ENCODE results near the gene MCCC1. TPM values are rescaled to one million over a fixed set of nuclear protein-coding genes. Genes with fewer than 3 reads are reported as not detected.
"Not testable (repeated sequence)": the region's sequence is repeated elsewhere in the genome, so short reads cannot be mapped to it uniquely, and the experiment has no call there.

MCCC1 gene
- total RNA-seq, 1 donor from 2014 or later, result 36.2 TPM

GRCh38 chr3:183044547-183045229, 54.6 kb downstream of the MCCC1 start:
- no peak for DNase-seq

DNA sequence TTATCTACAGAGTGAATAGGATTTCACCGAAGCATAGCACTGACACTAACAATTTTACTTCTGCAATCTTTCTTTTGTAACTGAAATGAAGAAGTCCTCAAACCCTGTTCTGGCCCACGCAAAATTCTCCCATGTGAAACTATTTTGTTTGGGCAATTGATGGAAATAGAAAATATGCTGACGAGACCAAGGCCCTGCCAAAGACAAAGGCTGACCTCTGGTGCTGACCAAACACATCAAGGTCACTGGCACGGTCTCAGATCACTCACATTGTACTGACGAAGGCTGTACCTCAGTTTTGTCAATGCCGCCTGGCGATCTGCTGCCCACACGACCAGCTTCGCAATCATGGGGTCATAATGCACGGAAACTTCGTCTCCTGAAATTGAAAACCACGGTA, 60.5 kb downstream of the MCCC1 start:
- no peak for DNase-seq

GRCh38 chr3:183038221-183038620, 61.1 kb downstream of the MCCC1 start:
- no peak for DNase-seq

GRCh38 chr3:183033746-183034145, 65.5 kb downstream of the MCCC1 start:
- no peak for DNase-seq

GRCh38 chr3:183032880-183033555, 66.3 kb downstream of the MCCC1 start:
- no peak for DNase-seq

DNA sequence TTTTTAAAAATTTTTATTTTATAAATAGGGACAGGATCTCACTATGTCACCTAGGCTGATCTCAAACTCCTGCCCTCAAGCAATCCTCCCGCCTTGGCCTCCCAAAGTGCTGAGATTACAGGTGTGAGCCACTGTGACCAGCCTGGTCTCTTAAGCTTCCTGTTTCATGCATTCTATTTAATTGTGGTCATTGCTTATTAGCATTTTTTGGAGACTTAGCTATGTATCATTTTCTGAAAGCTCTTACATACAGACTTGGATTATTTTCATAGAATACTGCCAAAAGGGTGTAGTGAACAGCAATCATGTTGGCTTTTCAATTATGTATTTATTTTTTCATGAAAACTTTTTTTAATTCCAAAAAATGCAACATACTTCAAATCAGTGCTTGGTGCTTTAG, 67.5 kb downstream of the MCCC1 start:
- no peak for DNase-seq

- no peak for DNase-seq
Observed at GRCh38 chr3:183028416-183028815, 70.9 kb downstream of the MCCC1 start.

DNA sequence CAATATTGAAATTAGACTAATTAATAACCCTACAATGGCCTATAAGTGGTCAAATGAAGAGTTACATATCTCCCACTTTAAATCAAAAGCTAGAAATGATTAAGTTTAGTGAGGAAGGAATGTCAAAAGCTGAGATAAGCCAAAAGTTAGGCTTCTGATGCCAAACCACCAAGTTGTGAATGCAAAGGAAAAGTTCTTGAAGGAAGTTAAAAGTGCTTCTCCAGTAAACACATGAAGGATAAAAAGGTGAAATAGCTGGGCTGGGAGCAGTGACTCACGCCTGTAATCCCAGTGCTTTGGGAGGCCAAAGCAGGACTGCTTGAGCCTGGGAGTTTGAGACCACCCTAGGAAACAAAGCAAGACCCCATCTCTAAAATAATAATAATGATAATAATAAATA, 72.0 kb downstream of the MCCC1 start:
- DNase-seq, result no peak

DNA sequence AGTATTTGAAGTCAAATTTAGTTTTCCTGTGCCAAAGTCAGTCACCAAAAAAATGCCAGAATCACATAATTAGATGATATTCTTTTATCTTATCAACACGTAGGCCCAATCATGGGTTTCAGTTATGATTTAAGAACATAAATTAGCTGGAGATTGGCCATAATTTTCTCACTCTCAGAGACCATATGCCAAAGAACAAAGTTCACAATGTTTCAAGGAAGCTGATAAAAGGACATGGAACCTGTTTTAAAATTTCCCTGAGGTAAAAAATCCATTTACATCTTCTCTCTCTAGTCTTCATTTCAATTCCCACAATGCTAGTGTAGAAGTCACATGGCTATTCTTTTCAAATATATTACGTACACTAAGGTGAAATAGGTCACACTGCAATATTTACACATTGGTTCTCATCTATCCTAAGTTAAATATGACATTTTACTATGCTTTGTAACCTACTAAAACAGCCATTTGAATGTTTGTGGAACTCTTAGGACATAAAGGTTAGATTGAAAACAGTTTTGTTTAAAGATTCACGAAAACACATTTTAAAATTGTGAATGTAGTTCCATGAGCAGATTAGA, 76.3 kb downstream of the MCCC1 start:
- no peak for DNase-seq

GRCh38 chr3:183018421-183019192, 80.7 kb downstream of the MCCC1 start:
- no peak for DNase-seq

DNA sequence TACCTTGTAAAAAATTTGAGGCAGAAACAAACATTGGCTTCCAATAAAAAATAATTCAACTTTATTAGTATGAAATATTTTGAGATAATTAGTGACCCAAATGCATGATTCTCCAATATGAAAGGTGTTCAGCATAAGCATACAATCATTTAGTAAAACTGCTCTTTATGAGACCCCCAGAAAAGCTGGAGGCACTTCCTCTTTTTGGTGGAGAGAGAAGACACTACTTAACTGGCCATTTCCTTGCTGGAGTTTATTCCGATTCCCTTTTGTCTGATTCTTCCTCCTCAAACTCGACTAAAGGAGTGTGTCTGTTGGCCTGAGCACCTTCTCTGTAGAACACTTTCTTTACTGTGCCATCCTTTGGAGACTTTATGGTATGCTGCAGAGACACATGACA, 84.1 kb downstream of the MCCC1 start:
- DNase-seq, result no peak

DNA sequence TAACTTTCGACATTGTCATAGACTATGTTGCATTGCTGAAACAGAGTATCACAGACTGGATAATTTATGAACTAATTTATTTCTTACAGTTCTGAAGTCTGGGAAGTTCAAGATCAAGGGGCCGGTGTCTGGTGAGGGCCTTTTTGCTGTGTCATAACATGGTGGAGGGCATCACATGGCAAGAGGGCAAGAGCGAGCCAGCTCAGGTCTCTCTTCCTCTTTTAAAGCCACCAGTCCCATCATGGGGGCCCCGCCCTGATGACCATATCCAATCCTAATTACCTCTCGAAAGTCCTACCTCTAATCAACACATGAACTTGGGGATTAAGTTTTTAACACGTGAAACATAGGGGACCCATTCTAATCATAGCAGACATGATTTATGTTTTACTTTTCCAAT, 85.4 kb downstream of the MCCC1 start:
- DNase-seq, result no peak

GRCh38 chr3:183013074-183013473, 86.2 kb downstream of the MCCC1 start:
- DNase-seq, result no peak

DNA sequence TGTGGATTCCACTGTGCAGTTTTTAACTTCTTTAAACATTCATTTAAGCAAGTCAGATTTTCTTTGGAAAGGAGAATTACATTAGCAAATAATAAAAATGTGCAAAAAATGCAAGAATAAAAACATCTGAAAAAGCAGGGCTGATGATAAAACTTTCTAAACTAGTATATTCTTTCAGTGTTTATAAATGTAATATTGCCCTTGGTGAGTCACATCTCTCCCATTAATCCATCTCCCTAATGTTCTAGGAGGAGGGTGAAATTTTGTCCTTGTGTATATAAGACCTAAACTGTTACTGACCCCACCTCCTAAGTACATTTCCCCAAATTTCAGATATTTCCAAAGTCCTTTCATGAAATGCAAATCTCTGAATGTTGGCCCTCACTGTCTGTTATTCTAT, 90.5 kb downstream of the MCCC1 start:
- DNase-seq, result no peak

- DNase-seq, result no peak
Observed at GRCh38 chr3:183008303-183008702, 91.0 kb downstream of the MCCC1 start.

GRCh38 chr3:183006396-183007002, 92.8 kb downstream of the MCCC1 start:
- no peak for DNase-seq

DNA sequence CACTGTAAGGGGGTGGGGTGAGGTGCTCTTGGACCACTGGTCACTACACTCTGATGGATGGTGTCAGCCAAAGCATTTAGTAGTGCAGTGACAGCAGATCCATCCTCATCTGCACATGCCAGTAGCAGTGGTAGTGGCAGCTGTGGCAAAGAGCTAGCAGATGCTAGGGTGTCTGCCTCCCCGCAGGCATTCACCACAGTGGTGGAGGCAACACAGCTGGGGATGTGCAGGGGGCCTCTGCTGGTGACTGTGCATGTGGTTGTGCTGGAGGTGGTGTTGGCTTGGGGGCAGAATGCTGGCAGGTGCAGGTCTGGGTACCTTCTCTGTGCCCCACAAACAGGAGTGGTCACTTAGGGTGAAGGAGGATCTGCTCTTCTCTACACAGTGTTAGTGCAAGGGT, 99.5 kb downstream of the MCCC1 start:
- no peak for DNase-seq

GRCh38 chr3:182993486-182994201, 105.7 kb downstream of the MCCC1 start:
- not testable (repeated sequence) for DNase-seq

DNA sequence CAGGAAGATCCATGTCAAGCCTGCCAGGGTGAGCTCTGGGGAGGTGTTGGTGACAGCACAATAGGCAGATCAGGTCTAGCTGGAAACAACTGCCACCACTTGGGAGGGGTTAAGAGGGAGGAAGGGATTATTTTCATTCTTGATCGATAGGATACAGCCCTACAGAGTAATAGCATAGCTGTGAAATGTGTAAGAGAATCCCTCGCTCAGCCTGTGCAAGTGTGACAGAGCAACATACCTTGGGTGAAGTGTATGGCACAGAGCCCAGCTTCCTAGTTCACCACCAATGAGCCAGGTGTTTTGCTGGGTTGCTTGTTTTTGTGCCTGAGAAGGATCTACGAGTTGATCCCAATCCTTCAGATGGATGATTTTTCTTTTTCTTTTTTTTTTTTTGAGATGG, 109.7 kb downstream of the MCCC1 start:
- DNase-seq, result no peak

DNA sequence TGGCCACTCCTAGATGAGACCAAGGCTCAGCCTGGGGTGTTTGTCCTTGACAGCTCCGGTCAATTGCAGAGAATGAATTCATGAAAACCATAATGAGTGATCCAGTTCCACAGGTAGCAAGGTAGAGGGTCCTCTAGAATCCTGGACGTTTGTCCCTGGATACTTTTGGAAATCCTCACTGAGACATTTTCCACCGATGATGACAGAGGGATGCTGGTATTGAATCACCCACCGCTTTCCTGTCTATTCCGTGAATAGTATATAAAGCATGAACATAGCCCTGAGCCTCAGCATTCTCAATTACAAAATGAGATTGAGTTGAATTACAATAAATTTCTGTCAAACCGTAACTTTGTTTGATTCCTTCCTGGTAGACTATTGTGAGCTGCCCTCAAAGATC, 113.3 kb downstream of the MCCC1 start:
- no peak for DNase-seq

DNA sequence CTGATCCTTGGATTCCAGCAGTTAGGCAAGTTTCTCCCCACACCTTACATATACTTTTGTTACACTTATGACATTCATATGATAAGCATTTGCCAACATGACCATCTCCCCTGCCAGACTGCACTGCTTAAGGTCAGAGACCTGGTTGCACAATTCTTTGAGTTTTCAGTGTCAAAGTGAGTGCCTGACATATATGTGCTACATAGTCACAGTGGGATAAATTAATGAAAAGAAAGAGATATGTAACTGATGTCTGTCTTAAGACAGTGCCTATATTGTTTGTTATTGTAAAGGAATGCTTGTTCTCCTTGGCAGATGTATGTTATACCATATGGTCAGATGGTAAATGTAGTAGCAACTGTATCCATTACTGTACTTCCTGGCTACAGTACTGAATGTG, 115.4 kb downstream of the MCCC1 start:
- DNase-seq, result no peak

DNA sequence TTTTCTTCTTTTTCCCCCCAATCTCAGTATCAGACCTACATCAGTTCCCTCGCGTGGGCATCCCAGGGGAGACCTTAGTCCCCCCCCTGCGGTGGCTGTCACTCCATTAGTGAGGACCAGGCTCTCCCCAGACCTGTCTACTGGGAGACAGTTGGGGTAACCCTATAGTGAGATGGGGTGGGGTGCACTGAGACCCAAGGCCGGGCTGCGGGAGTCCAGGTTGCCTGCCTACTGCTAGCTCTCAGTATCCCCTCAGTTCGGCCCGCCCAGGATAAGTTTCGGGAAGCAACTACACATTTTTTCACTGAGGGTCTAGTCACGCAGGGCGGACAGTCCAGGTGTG, 118.3 kb downstream of the MCCC1 start:
- no peak for DNase-seq
